Frontal cortex (tissue), 4 donors: ENCODE data around the gene OR6B2. TPM values are rescaled to one million over a fixed set of nuclear protein-coding genes. Genes with fewer than 3 reads are reported as not detected.

Source experiments
- DNase-seq, 2 donors: peaks; one replicate each; pipeline ENCODE4 v3.0.0; 2012; ENCODE audit warnings: low spot score in 2 of 2
- FAIRE-seq: peaks from 2 replicates; lab custom pipeline; 2012; peaks lifted over from hg19 to GRCh38; lab: Jason Lieb, UNC
- total RNA-seq: library from RNA; depleted of rRNA; stranded (reverse); fragments of >200 nt; gene quantifications from one replicate; pipeline ENCODE4 v1.2.3, GENCODE V29; 2014
- donor health status: control.
- donor health status: control.
- donor health status: control.

OR6B2 gene
- total RNA-seq, 1 donor from 2014 or later = not detected

DNA sequence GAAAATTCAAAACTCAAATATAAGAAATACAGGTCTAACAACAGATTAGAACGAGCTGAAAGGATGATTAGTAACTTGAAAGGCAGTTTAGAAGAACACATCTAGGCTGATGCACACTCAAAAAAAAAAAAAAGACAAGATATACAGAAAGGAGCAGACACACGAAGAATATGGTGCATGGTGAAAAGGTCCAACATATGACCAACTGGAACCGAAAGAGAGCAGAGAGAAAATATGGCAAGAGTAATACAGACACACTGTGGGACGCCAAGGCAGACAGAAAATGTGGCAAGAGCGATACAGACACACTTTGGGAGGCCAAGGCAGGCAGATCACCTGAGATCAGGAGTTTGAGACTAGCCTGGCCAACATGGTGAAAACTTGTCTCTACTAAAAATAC lies 44.9 kb downstream of the OR6B2 start:
- no peak for FAIRE-seq
- no peak for DNase-seq

DNA sequence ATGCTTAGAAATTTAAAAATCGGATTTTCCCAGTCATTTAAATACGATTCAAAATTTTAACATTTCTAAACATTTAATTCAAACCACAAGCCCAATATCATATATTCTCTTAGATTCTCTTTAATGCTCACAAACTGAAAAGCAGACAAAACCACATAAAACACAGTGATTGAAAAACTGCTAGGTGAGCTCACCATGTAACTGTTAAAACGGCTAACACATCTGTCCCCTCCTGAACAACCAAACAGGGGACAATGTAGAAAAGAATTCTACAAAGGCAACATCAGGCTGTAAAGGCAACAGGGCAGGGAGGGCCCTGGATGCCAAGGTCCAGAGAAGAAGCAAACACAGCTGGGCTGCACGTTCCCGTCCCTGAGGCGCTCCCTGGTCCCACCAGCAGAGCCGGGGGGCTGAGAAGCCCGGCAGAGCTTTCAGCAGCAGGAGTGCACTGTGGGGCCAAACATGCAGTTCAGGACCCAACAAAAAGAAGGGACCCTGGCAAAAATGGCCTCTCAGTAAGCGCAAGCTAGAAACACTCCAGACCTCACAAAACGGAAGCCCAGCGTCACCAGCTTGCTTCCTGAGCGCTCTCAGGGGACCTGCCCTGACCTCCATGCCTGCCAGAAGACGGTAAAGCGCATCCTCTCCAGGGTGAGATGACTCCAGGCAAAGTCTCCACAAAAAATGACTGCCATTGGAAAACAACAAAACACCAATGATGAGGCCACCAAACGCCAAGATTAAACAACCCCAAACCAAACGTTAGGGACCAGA lies 45.6 kb downstream of the OR6B2 start:
- DNase-seq (no peak), FAIRE-seq (no peak)

- FAIRE-seq (no peak), DNase-seq (no peak)
These were observed 47.0 kb downstream of the OR6B2 start for GRCh38 chr2:239983004-239983778.

Other genes starting within 250 kb of the OR6B2 start
- 84.8 TPM for gene NDUFA10, start 5.1 kb downstream of the OR6B2 start, total RNA-seq
- not detected for gene OR6B3, start 23.1 kb upstream of the OR6B2 start, total RNA-seq
- gene COPS9, start 105.9 kb upstream of the OR6B2 start, total RNA-seq = 95.0 TPM
- 0.41 TPM for gene OTOS, start 110.2 kb upstream of the OR6B2 start, total RNA-seq